Calu3 (cell line): ENCODE results near the gene GTF2H3. TPM values are rescaled to one million over a fixed set of nuclear protein-coding genes. Genes with fewer than 3 reads are reported as not detected.
A peak's percentile ranks its signal among the peaks of the same experiment; 100 is the strongest.

Experiments used
- BruUV-seq: library from RNA; stranded (reverse); fragments of 400-500 nt; replicated peaks from 2 replicates; lab custom pipeline; 2021; lab: Mats Ljungman, UMichigan
- CTCF ChIA-PET: fragments of 300-600 bp; sonication (Branson Sonifier 250); formaldehyde crosslinking; loops from one replicate; lab custom pipeline; 2022; ENCODE audit warnings: antibody characterized with exemption; lab: Charles Lee
- DNase-seq: peaks from one replicate; pipeline ENCODE4 v3.0.0; 2022
- H3K27ac Mint-ChIP-seq: one replicate; pipeline ENCODE4 v1.8.0; 2022; ENCODE audit warnings: mixed read lengths; ENCODE audit not compliant: unreplicated experiment
- H3K27me3 Mint-ChIP-seq: one replicate; pipeline ENCODE4 v1.8.0; 2022; ENCODE audit warnings: mixed read lengths; ENCODE audit not compliant: unreplicated experiment
- H3K36me3 Mint-ChIP-seq: one replicate; pipeline ENCODE4 v1.8.0; 2022; ENCODE audit warnings: mild to moderate bottlenecking, moderate library complexity, mixed read lengths; ENCODE audit not compliant: insufficient read depth, unreplicated experiment
- H3K4me1 Mint-ChIP-seq: one replicate; pipeline ENCODE4 v1.8.0; 2022; ENCODE audit warnings: mild to moderate bottlenecking, low read depth, mixed read lengths; ENCODE audit not compliant: unreplicated experiment
- H3K4me3 Mint-ChIP-seq: one replicate; pipeline ENCODE4 v1.8.0; 2022; ENCODE audit warnings: mild to moderate bottlenecking, low read depth, moderate library complexity, mixed read lengths; ENCODE audit not compliant: unreplicated experiment
- H3K9me3 Mint-ChIP-seq: one replicate; pipeline ENCODE4 v1.8.0; 2022; ENCODE audit warnings: low read depth, mixed read lengths; ENCODE audit not compliant: unreplicated experiment
- CTCF ChIP-seq: fragments of 200-600 bp; IDR thresholded peaks from one replicate; pipeline ENCODE4 v1.8.0; 2022; ENCODE audit warnings: antibody characterized with exemption; ENCODE audit not compliant: unreplicated experiment
- intact Hi-C: fragments of 100-400 bp; cut with micrococcal nuclease; formaldehyde crosslinking; loops from one replicate; pipeline ENCODE4 v1.10.0; 2022; ENCODE audit not compliant: unreplicated experiment
- total RNA-seq: library from RNA; stranded (reverse); gene quantifications from 2 replicates; pipeline ENCODE4 v1.2.3, GENCODE V29; 2022

GTF2H3 gene
- total RNA-seq, 1 experiment from 2014 or later = 59.8 TPM

- CTCF ChIA-PET = interaction anchor here (0.6 kb wide), 1 partner anchor 649 kb away, joined by 4 read pairs; no protein-coding TSS in a partner anchor
- Mint-ChIP-seq H3K9me3 (no peaks in the 10 kb centered on the region), H3K27ac (no peak overlapping the region), H3K4me3 (no peak overlapping the region), H3K27me3 (no peaks in the 10 kb centered on the region), H3K4me1 (no peaks in the 10 kb centered on the region), H3K36me3 (peaks cover 75% of the 10 kb centered on the region)
- no peak for DNase-seq
- TF ChIP-seq CTCF = no peak
- no TSS peak for BruUV-seq
- intact Hi-C loops = no loop called here
These were observed 11.8 kb upstream of the GTF2H3 start for GRCh38 chr12:123621619-123622530.

- Mint-ChIP-seq H3K27ac (peak overlapping the region; percentile 97), H3K27me3 (no peaks in the 10 kb centered on the region), H3K4me3 (peak overlapping the region; percentile 95), H3K9me3 (no peaks in the 10 kb centered on the region), H3K36me3 (peaks cover 46% of the 10 kb centered on the region), H3K4me1 (peaks cover 20% of the 10 kb centered on the region)
- intact Hi-C loops = no loop called here
- CTCF ChIA-PET = interaction anchor here (0.6 to 0.7 kb wide), 2 partner anchors 433 to 922 kb away, joined by 5 read pairs; no protein-coding TSS in a partner anchor
- no peak for TF ChIP-seq CTCF
- no peak for DNase-seq
- BruUV-seq = TSS peak; percentile 92
These were observed 523 bp downstream of the GTF2H3 start for GRCh38 chr12:123634142-123634561.

GRCh38 chr12:123643911-123644310 lies 10.3 kb downstream of the GTF2H3 start:
- no peaks in the 10 kb centered on the region for H3K4me1 Mint-ChIP-seq
- no peak for DNase-seq
- TF ChIP-seq CTCF = no peak
- peaks cover 65% of the 10 kb centered on the region for H3K36me3 Mint-ChIP-seq
- no peak overlapping the region for H3K4me3 Mint-ChIP-seq
- no TSS peak for BruUV-seq
- no peaks in the 10 kb centered on the region for H3K27me3 Mint-ChIP-seq
- intact Hi-C loops = no loop called here
- H3K27ac Mint-ChIP-seq = no peak overlapping the region
- CTCF ChIA-PET = no interaction called here
- no peaks in the 10 kb centered on the region for H3K9me3 Mint-ChIP-seq

GRCh38 chr12:123645380-123645779 lies 11.8 kb downstream of the GTF2H3 start:
- TF ChIP-seq CTCF = no peak
- Mint-ChIP-seq H3K9me3 (no peaks in the 10 kb centered on the region), H3K4me1 (no peaks in the 10 kb centered on the region), H3K27ac (no peak overlapping the region), H3K4me3 (no peak overlapping the region), H3K36me3 (peaks cover 66% of the 10 kb centered on the region), H3K27me3 (no peaks in the 10 kb centered on the region)
- no TSS peak for BruUV-seq
- no peak for DNase-seq
- intact Hi-C loops = no loop called here
- CTCF ChIA-PET = no interaction called here
